NB4 (cell line): ENCODE results near the gene ADCY3.

Experiments
- DNase-seq: peaks from one replicate; pipeline ENCODE4 v3.0.0; 2010; ENCODE audit warnings: low read depth
- H3K4me3 ChIP-seq: one replicate; pipeline ENCODE4 v1.5.1; 2011; ENCODE audit warnings: mild to moderate bottlenecking, low read depth, low read length, moderate library complexity
- MYC ChIP-seq: IDR thresholded peaks from 2 replicates; pipeline ENCODE4 v1.6.1; 2011; ENCODE audit warnings: low read depth, low read length
- POLR2A ChIP-seq: IDR thresholded peaks from 2 replicates; pipeline ENCODE4 v1.6.1; 2011; ENCODE audit warnings: mild to moderate bottlenecking; ENCODE audit not compliant: insufficient read length; ENCODE audit errors: extremely low read depth
- TF ChIP-seq, protein P1 (sequence below): IDR thresholded peaks from 2 replicates; pipeline ENCODE4 v1.6.1; 2011; ENCODE audit warnings: low read depth, low read length
- TF ChIP-seq, protein P2 (sequence below): IDR thresholded peaks from one replicate; pipeline ENCODE4 v1.5.1; 2012; ENCODE audit warnings: low read depth, low read length

ADCY3 gene

DNA sequence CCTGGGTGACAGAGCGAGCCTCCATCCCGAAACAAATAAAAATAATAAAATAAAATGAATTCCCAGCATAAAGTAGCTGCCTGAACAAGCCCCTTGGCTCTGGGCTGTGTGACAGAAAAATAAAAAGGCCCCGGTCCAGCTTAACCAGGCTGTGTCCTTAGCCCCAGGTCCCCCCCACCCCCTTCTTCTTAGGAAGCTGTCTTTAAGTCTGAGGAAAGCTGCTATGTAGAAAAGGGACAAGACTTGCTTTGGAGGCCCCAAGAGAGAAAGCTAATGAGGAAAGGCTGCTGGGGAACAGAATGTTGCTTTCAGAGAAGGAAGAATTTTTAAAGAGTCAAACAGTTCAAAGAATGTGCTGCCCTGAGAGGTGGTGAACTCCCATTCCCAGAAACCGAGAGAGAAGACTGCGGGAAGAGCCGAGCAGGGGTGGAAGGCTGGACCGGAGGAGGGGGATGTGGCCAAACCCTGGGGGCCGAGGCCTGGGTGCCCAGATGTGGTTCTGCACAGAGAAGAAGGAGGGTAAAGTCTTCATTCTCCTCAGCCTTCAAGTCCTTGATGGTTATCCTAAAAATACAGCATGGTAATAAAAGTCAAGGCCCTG, 64.9 kb downstream of the ADCY3 start:
- no peak overlapping the region for H3K4me3 ChIP-seq
- DNase-seq = no peak

DNA sequence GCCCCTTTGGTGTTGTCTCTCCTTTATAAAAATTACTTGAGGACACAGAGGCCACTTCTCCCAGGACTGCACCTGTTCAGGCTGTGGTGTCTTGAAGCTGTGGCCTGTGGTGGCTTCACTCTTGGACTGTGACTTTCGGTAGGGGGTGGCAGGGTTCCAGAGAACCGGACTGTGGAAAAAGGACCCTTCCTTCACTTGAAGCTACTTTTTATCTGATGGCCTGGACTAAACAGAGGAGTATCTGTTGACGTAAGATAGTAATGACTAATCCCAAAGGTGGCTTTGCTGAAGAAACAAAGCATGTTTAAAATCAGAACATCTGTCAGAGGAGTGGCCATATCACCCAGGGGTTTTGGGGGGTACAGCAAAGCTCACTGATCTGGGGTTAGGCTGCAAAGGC, 66.0 kb downstream of the ADCY3 start:
- no peak overlapping the region for H3K4me3 ChIP-seq
- TF ChIP-seq, protein P1, sequence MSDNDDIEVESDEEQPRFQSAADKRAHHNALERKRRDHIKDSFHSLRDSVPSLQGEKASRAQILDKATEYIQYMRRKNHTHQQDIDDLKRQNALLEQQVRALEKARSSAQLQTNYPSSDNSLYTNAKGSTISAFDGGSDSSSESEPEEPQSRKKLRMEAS = no peak
- TF ChIP-seq MYC (no peak), POLR2A (no peak)
- TF ChIP-seq, protein P2, sequence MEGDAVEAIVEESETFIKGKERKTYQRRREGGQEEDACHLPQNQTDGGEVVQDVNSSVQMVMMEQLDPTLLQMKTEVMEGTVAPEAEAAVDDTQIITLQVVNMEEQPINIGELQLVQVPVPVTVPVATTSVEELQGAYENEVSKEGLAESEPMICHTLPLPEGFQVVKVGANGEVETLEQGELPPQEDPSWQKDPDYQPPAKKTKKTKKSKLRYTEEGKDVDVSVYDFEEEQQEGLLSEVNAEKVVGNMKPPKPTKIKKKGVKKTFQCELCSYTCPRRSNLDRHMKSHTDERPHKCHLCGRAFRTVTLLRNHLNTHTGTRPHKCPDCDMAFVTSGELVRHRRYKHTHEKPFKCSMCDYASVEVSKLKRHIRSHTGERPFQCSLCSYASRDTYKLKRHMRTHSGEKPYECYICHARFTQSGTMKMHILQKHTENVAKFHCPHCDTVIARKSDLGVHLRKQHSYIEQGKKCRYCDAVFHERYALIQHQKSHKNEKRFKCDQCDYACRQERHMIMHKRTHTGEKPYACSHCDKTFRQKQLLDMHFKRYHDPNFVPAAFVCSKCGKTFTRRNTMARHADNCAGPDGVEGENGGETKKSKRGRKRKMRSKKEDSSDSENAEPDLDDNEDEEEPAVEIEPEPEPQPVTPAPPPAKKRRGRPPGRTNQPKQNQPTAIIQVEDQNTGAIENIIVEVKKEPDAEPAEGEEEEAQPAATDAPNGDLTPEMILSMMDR = no peak
- DNase-seq = no peak

More for the DNA sequence above, 64.9 kb downstream of the ADCY3 start:
- TF ChIP-seq, protein P1 = no peak
- TF ChIP-seq POLR2A (no peak), MYC (no peak)
- TF ChIP-seq, protein P2 = no peak

DNA sequence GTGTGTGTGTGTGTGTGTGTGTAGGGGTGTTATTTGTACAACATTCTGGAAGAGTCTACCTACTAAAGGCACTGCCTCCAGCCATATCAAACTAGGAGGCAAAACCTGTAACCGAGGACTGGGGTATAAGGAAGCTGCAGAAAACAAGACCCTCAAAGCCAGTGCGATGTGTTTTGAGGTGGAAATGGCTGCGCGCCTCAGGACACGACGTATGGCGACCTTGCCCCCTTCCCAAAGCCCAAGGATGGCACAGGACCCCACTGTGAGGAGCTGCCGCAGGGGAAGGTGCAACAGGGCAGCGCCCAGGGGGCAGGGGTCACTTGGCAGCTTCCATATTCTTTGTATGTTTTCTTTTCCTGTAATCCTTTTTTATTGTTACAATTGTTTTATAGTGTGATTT, 67.0 kb downstream of the ADCY3 start:
- TF ChIP-seq, protein P2 = no peak
- TF ChIP-seq POLR2A (no peak), MYC (no peak)
- TF ChIP-seq, protein P1 = no peak
- no peak for DNase-seq

DNA sequence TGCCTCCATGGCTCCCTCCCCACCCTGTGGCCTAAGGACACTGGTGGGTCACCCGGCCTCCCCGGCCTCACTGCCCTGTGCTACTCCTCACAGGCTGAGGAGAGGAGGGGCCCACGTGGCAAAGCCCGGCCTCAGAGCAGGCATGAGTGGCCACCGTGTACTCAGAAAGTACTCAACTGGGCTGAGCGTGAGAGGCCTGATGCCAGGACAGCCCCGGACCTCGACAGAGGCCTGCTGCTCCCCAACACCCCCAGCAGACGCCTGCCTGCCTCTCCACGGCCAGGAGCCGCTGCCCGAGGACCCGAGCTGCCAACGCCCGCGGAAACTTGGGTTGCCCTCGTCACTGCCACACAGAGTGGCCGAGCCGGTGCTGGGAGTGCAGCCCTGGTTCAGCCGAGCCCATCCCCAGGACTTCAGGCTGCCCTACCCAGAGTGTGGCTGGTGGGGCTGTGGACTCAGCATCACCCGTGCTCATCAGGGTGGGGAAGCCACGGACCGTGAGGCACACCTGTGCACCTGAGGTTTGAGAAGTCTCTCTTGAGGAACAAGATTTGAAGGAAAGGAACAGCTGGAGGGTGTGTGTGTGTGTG, 67.5 kb downstream of the ADCY3 start:
- no peak overlapping the region for H3K4me3 ChIP-seq
- DNase-seq = no peak
- TF ChIP-seq POLR2A = no peak
- TF ChIP-seq, protein P1 = no peak
- TF ChIP-seq, protein P2 = no peak
- no peak for TF ChIP-seq MYC

More for the DNA sequence above, 67.0 kb downstream of the ADCY3 start:
- no peak overlapping the region for H3K4me3 ChIP-seq

DNA sequence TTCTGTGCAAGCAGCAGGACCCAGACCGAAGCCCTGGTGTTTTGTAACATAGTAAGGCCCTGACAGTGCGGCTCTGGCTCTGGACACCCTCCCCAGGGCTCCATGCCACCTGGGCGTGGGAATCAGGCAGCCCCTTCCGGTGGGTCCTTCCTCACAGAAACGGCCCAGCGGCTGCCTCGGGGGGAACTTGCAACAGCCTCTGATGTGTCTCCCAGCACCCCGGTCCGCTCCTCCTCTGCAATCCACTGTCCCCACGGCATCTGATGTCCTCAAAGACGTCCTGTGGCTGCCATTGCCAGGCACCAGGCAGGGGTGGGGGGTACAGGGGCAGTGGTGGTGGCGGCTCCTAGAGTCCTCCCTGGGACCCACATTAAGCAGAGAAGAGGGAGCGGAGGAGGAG, 68.0 kb downstream of the ADCY3 start:
- H3K4me3 ChIP-seq = no peak overlapping the region
- TF ChIP-seq MYC = no peak
- TF ChIP-seq POLR2A = no peak
- TF ChIP-seq, protein P1 = no peak
- DNase-seq = no peak

DNA sequence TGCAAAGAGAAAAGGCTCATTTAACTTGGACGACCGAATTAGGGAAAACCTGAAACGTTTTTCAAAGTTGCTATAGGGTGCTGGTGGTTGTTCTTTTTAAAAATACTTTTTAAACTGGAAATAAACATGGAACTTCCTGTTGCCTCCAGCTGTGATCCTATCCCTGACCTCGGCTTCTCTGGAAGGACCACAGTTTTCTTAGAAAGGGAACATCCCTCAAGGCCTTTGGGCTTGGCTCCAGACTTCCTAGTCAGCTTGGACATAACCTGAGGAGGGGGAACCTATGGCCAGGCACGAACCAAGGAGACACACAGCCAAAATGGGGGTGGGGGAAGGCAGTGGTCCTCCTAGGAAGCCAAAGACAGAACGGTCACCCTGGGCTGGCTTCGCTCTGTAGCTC, 69.1 kb downstream of the ADCY3 start:
- DNase-seq = no peak
- TF ChIP-seq, protein P2 = no peak
- TF ChIP-seq POLR2A (no peak), MYC (no peak)
- TF ChIP-seq, protein P1 = no peak
- no peak overlapping the region for H3K4me3 ChIP-seq
